ENCODE measurements around the gene SBF2.

DNA sequence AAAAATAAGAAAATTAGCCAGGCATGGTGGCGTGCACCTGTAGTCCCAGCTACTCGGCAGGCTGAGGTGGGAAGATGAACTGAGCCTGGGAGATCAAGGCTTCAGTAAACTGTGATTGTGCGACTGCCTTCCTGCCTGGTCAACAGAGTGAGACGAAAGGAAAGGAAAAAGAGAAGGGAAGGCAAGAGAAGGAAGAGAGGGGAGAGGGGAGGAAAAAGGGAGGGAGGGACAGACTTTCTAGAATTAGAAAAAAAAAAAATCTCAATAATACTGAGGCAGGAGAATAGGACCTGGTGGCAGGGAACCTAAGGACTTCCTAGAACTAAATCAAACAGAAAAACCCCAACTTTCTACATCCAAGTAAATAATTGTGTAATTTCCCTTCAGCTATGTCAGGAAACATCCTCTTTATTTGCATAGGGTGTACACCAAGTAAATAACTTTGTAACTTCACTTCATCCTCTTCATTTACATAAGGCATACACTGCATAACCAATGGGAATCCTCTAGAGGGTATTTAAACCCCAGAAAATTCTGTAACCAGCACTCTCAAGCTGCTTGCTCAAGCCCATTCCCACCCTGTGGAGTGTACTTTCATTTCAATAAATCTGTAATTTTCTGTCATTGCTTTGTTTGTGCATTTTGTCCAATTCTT lies 8.7 kb downstream of the SBF2 start:
- TF ChIP-seq, protein P1, sequence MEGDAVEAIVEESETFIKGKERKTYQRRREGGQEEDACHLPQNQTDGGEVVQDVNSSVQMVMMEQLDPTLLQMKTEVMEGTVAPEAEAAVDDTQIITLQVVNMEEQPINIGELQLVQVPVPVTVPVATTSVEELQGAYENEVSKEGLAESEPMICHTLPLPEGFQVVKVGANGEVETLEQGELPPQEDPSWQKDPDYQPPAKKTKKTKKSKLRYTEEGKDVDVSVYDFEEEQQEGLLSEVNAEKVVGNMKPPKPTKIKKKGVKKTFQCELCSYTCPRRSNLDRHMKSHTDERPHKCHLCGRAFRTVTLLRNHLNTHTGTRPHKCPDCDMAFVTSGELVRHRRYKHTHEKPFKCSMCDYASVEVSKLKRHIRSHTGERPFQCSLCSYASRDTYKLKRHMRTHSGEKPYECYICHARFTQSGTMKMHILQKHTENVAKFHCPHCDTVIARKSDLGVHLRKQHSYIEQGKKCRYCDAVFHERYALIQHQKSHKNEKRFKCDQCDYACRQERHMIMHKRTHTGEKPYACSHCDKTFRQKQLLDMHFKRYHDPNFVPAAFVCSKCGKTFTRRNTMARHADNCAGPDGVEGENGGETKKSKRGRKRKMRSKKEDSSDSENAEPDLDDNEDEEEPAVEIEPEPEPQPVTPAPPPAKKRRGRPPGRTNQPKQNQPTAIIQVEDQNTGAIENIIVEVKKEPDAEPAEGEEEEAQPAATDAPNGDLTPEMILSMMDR (IDR thresholded peaks at IDR 0.05): no peak
- TF ChIP-seq POLR2A (IDR thresholded peaks at IDR 0.05): no peak
